Measurements from ENCODE around the gene SSR1. TPM values are rescaled to one million over a fixed set of nuclear protein-coding genes. Genes with fewer than 3 reads are reported as not detected.
"Not testable (repeated sequence)": the region's sequence is repeated elsewhere in the genome, so short reads cannot be mapped to it uniquely, and the experiment has no call there.

SSR1 gene
- polyA plus RNA-seq, 12 donors: 72.5 to 110 (median 90.8) TPM; not detected in 1

- DNase-seq: no peak
Measured at GRCh38 chr6:7290079-7290478, 22.9 kb downstream of the SSR1 start.

- no peak for DNase-seq
Measured at GRCh38 chr6:7285416-7285815, 27.6 kb downstream of the SSR1 start.

- DNase-seq: no peak
Measured at GRCh38 chr6:7283676-7284075, 29.3 kb downstream of the SSR1 start.

GRCh38 chr6:7282097-7282906 lies 30.7 kb downstream of the SSR1 start:
- DNase-seq: no peak

GRCh38 chr6:7276199-7276524 lies 36.8 kb downstream of the SSR1 start:
- no peak for DNase-seq

GRCh38 chr6:7274525-7274924 lies 38.5 kb downstream of the SSR1 start:
- not testable (repeated sequence) for DNase-seq

GRCh38 chr6:7273709-7274108 lies 39.3 kb downstream of the SSR1 start:
- DNase-seq: no peak

- DNase-seq: no peak
Measured at GRCh38 chr6:7271205-7271534, 41.8 kb downstream of the SSR1 start.

GRCh38 chr6:7270320-7271204 lies 42.4 kb downstream of the SSR1 start:
- no peak for DNase-seq

- DNase-seq: no peak
Measured at GRCh38 chr6:7269816-7270215, 43.2 kb downstream of the SSR1 start.

- DNase-seq: no peak
Measured at GRCh38 chr6:7268816-7269555, 44.0 kb downstream of the SSR1 start.

- no peak for DNase-seq
Measured at GRCh38 chr6:7268362-7268761, 44.6 kb downstream of the SSR1 start.

GRCh38 chr6:7267466-7268091 lies 45.4 kb downstream of the SSR1 start:
- no peak for DNase-seq

GRCh38 chr6:7267071-7267465 lies 45.9 kb downstream of the SSR1 start:
- no peak for DNase-seq

- DNase-seq: not testable (repeated sequence)
Measured at GRCh38 chr6:7265385-7265726, 47.6 kb downstream of the SSR1 start.

- no peak for DNase-seq
Measured at GRCh38 chr6:7264686-7265384, 48.2 kb downstream of the SSR1 start.

GRCh38 chr6:7264041-7264440 lies 49.0 kb downstream of the SSR1 start:
- DNase-seq: no peak

GRCh38 chr6:7263519-7263805 lies 49.5 kb downstream of the SSR1 start:
- DNase-seq: not testable (repeated sequence)

GRCh38 chr6:7262746-7263518 lies 50.1 kb downstream of the SSR1 start:
- DNase-seq: no peak

- no peak for DNase-seq
Measured at GRCh38 chr6:7261852-7262461, 51.0 kb downstream of the SSR1 start.
